Natural killer cell (primary cell): ENCODE measurements around the gene FBXW12. TPM values are rescaled to one million over a fixed set of nuclear protein-coding genes. Genes with fewer than 3 reads are reported as not detected.
A peak's percentile ranks its signal among the peaks of the same experiment; 100 is the strongest.

Experiments
- ATAC-seq, 3 donors: fragments of 150-1000 bp in 2 of 3; fragments of 200-7000 bp in 1 of 3; cut with Tn5 transposase; 1 replicate in 1 of 3; 2 replicates in 2 of 3; pipeline ENCODE4 v1.10.0; 2021; ENCODE audit warnings: mild to moderate bottlenecking in 2 of 3, moderate library complexity in 2 of 3
- DNase-seq, 2 donors: peaks; one replicate each; pipeline versions ENCODE4 v3.0.0 to v3.0.0-alpha.2; 2013 to 2021; ENCODE audit warnings: mixed read lengths in 1 of 2
- H3K27ac ChIP-seq: one replicate; pipeline ENCODE4 v1.5.1; 2013; ENCODE audit warnings: mild to moderate bottlenecking, low read length
- H3K27me3 ChIP-seq: one replicate; pipeline ENCODE4 v1.6.1; 2013; ENCODE audit warnings: low read length; ENCODE audit not compliant: control insufficient read depth, insufficient read depth
- H3K36me3 ChIP-seq: one replicate; pipeline ENCODE4 v1.6.1; 2013; ENCODE audit warnings: low read length; ENCODE audit not compliant: control insufficient read depth, insufficient read depth
- H3K4me1 ChIP-seq: one replicate; pipeline ENCODE4 v1.6.1; 2013; ENCODE audit warnings: low read length; ENCODE audit not compliant: control insufficient read depth, insufficient read depth
- H3K4me3 ChIP-seq: one replicate; pipeline ENCODE4 v1.5.1; 2013; ENCODE audit warnings: low read length
- H3K9me3 ChIP-seq: one replicate; pipeline ENCODE4 v1.6.1; 2013; ENCODE audit warnings: low read length; ENCODE audit not compliant: control insufficient read depth, insufficient read depth
- H3K27ac Mint-ChIP-seq, 2 donors: one replicate each; pipeline ENCODE4 v1.8.0; 2022; ENCODE audit warnings: mild to moderate bottlenecking in 2 of 2, mixed read lengths in 2 of 2, moderate library complexity in 1 of 2
- H3K27me3 Mint-ChIP-seq, 2 donors: one replicate each; pipeline ENCODE4 v1.8.0; 2022; ENCODE audit warnings: low read depth in 2 of 2, mixed read lengths in 2 of 2
- H3K36me3 Mint-ChIP-seq: one replicate; pipeline ENCODE4 v1.8.0; 2022; ENCODE audit warnings: mixed read lengths
- H3K4me1 Mint-ChIP-seq, 2 donors: one replicate each; pipeline ENCODE4 v1.8.0; 2022; ENCODE audit warnings: mixed read lengths in 2 of 2
- H3K4me3 Mint-ChIP-seq: one replicate; pipeline ENCODE4 v1.8.0; 2022; ENCODE audit warnings: mild to moderate bottlenecking, moderate library complexity, mixed read lengths
- H3K9me3 Mint-ChIP-seq, 2 donors: one replicate each; pipeline ENCODE4 v1.8.0; 2022; ENCODE audit warnings: mixed read lengths in 2 of 2
- WGBS: methylation state at CpG from one replicate; pipeline ENCODE4 v1.1.7; 2013; ENCODE audit warnings: missing lambda C conversion rate; ENCODE audit not compliant: insufficient coverage; 5-methylcytosine and 5-hydroxymethylcytosine counted together
- intact Hi-C: fragments of 100-400 bp; cut with micrococcal nuclease; formaldehyde crosslinking; loops from one replicate; pipeline ENCODE4 v1.14.2; 2022
- total RNA-seq, 4 donors: library from RNA; stranded (reverse); fragments of 120-200 nt in 1 of 4; gene quantifications; one replicate each; pipeline versions ENCODE4 v1.2.3 to v1.2.4, GENCODE V29; 2013 to 2022
- TF ChIP-seq, protein P1 (sequence below): fragments of 200-600 bp; IDR thresholded peaks from one replicate; pipeline ENCODE4 v1.8.0; 2022; ENCODE audit warnings: antibody characterized with exemption

Gene FBXW12
- total RNA-seq, 3 donors from 2014 or later (not counting 1 experiment from before 2014, with no cell fraction given): 0.25 TPM; not detected in 2

DNA sequence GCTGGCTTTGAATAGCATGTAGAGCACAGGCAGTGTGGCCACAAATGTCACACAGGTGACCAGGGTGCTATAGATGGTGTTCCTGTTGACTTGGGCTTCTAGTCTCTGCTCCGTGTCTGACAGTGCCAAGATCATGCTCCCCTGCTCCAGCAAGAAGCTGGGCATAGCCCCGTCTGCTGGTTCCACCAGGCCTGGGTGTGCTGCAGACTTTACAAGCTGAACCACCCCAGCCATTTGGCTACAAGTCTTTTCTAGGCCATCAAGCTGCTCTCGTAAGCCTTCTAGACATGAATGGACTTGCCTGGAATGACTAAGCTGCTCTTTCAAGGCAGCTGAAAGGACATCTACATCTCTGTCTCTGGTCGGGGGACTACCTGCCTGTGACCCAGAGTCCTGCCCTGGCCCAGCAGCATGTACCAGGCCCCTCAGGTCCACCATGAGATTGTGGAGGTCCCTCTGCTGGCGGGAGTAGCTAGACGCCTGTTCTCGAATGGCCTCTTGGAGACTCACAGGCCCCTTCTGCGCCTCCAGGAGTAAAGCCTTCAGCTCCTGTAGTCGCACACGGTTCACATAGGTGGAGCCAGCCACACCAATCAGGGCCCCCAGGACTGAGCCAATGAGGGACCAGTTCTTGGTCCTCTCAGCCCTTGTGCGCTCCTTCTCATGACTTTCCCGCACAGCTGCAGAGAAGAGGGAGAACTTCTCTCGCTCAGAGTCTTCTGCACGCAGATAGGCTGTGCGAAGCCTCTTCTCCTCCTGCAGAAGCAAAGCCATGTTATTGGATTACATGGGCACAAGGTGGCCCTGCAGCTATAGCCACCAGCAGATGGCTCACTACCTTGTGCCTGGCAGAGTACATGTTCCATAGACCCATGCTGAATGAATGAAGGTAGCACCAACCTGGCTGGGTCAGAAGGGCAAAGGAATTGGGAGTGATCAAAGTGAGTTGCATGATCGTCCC lies 60.7 kb downstream of the FBXW12 start:
- ATAC-seq: no peak

DNA sequence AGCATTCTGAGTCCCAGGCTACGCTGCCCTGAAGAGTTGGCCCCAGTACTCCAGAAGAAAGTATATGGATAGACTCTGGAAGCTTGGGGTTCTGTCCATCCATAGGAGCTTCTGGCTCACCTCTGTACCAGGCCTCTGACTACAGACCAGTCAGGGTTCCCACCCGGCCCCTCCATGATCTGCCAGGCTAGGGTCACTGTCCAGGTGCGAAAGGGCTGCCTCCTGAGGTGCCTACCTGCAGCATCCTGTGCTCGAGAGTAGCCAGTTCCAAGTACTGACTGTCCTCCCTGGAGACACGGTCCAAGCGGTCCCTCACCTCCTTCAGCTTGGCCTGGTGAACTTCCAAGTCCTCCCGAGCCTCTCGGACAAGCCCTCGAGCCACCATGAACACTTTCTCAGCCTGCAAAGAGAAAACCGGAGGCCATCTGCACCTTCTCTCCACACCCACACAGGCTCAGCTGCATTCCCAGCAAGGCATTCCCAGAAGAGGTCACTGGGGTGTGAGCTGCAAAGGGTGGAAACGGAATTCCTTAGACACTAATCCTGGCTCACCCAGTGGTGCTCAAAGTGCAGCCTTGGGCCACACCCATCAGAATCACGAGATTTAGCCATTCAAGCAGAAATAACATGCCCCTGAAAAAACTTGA lies 61.6 kb downstream of the FBXW12 start:
- peaks cover 9 to 31% of the 10 kb centered on the region in 2 donors for H3K4me1 Mint-ChIP-seq
- TF ChIP-seq, protein P1, sequence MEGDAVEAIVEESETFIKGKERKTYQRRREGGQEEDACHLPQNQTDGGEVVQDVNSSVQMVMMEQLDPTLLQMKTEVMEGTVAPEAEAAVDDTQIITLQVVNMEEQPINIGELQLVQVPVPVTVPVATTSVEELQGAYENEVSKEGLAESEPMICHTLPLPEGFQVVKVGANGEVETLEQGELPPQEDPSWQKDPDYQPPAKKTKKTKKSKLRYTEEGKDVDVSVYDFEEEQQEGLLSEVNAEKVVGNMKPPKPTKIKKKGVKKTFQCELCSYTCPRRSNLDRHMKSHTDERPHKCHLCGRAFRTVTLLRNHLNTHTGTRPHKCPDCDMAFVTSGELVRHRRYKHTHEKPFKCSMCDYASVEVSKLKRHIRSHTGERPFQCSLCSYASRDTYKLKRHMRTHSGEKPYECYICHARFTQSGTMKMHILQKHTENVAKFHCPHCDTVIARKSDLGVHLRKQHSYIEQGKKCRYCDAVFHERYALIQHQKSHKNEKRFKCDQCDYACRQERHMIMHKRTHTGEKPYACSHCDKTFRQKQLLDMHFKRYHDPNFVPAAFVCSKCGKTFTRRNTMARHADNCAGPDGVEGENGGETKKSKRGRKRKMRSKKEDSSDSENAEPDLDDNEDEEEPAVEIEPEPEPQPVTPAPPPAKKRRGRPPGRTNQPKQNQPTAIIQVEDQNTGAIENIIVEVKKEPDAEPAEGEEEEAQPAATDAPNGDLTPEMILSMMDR: no peak
- H3K36me3 Mint-ChIP-seq: no peaks in the 10 kb centered on the region
- DNase-seq: no peak
- intact Hi-C loops: no loop called here
- Histone ChIP-seq H3K9me3 (no peaks in the 10 kb centered on the region), H3K36me3 (peaks cover 11% of the 10 kb centered on the region), H3K27me3 (no peaks in the 10 kb centered on the region), H3K4me3 (no peak overlapping the region), H3K4me1 (peaks cover 55% of the 10 kb centered on the region), H3K27ac (no peak overlapping the region)
- WGBS: 96% methylated on average over 12 of the region's 12 CpGs
- no peak overlapping the region for H3K27ac Mint-ChIP-seq
- no peaks in the 10 kb centered on the region for H3K27me3 Mint-ChIP-seq
- H3K4me3 Mint-ChIP-seq: no peak overlapping the region
- H3K9me3 Mint-ChIP-seq: no peaks in the 10 kb centered on the region
- ATAC-seq: no peak

More for the DNA sequence above, 60.7 kb downstream of the FBXW12 start:
- Mint-ChIP-seq H3K27ac (no peak overlapping the region), H3K36me3 (no peaks in the 10 kb centered on the region), H3K4me1 (peaks cover 2 to 34% of the 10 kb centered on the region in 2 donors), H3K9me3 (no peaks in the 10 kb centered on the region), H3K4me3 (no peak overlapping the region), H3K27me3 (peaks cover 0 to 3% of the 10 kb centered on the region in 2 donors)
- H3K4me3 ChIP-seq: no peak overlapping the region
- no peaks in the 10 kb centered on the region for H3K27me3 ChIP-seq
- peaks cover 55% of the 10 kb centered on the region for H3K4me1 ChIP-seq
- TF ChIP-seq, protein P1: no peak
- no peaks in the 10 kb centered on the region for H3K9me3 ChIP-seq
- no peak for DNase-seq
- 92% methylated on average over 16 of the region's 16 CpGs for WGBS
- intact Hi-C loops: no loop called here
- H3K27ac ChIP-seq: no peak overlapping the region
- H3K36me3 ChIP-seq: peaks cover 11% of the 10 kb centered on the region

DNA sequence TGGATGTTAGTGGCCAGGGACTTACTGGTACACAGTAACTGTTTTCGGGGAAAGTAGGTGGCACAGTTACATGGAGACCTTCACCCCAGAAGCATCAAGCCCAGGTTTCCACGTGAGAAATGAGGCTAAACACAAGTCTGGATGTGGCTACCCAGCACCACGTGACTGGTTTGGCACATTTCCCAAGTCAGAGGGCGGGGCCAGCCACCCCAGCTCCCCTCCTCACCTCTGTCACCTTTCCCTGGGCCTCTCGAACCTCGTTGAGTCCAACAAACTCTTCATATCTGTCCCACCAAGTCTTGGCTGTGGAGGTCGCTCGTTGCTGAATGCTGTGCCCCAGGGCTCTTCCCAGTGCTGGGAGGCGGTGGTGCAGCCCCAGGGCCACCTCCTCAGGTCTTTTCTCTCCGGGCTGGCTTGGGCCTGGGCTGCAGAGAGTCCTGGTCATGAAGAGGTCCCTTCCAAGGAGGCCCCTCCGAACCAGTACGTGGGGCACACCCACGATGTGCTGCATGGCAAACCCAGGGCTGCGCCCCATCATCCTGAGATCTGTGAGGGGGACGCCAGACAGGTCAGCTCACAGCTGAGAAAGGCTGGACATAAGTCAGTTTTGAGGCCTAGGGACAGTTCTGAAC lies 62.7 kb downstream of the FBXW12 start:
- Mint-ChIP-seq H3K4me1 (peaks cover 11 to 38% of the 10 kb centered on the region in 2 donors), H3K4me3 (no peak overlapping the region), H3K27me3 (no peaks in the 10 kb centered on the region), H3K27ac (peak overlapping the region in 1 of 2 donors; percentile 11), H3K9me3 (no peaks in the 10 kb centered on the region), H3K36me3 (no peaks in the 10 kb centered on the region)
- intact Hi-C loops: no loop called here
- no peaks in the 10 kb centered on the region for H3K27me3 ChIP-seq
- peak in 1 of 2 donors; percentile 39 for DNase-seq
- H3K9me3 ChIP-seq: no peaks in the 10 kb centered on the region
- TF ChIP-seq, protein P1: no peak
- no peak overlapping the region for H3K4me3 ChIP-seq
- WGBS: 72% methylated on average over 15 of the region's 15 CpGs
- no peak for ATAC-seq
- peaks cover 11% of the 10 kb centered on the region for H3K36me3 ChIP-seq
- H3K4me1 ChIP-seq: peaks cover 57% of the 10 kb centered on the region
- H3K27ac ChIP-seq: no peak overlapping the region
